GM12878 (cell line): ENCODE results near the gene NTRK1. TPM values are rescaled to one million over a fixed set of nuclear protein-coding genes. Genes with fewer than 3 reads are reported as not detected.

ENCODE experiments used
- ATAC-seq: fragments of 200-7000 bp; cut with Tn5 transposase; 3 replicates; pipeline ENCODE4 v1.9.1; 2020; ENCODE audit warnings: mild to moderate bottlenecking, moderate library complexity
- BruUV-seq: library from RNA; stranded (reverse); fragments of 400-500 nt; replicated peaks from 2 replicates; lab custom pipeline; 2021; lab: Mats Ljungman, UMichigan
- CTCF ChIA-PET: fragments of 300-600 bp; sonication (Branson Sonifier 250); formaldehyde crosslinking; extraction: SDS; loops from one replicate; lab custom pipeline; 2021; ENCODE audit warnings: inconsistent platforms; lab: Yijun Ruan, JAX
- POLR2A ChIA-PET: fragments of 350-600 bp; formaldehyde crosslinking; extraction: SDS; loops from one replicate; lab custom pipeline; 2021; ENCODE audit warnings: inconsistent platforms; lab: Charles Lee
- RAD21 ChIA-PET: fragments of 300-600 bp; sonication (Branson Sonifier 250); formaldehyde crosslinking; loops from one replicate; lab custom pipeline; 2023; ENCODE audit warnings: antibody characterized with exemption; ENCODE audit not compliant: unreplicated experiment; lab: Charles Lee
- SMC1A ChIA-PET: fragments of 300-600 bp; sonication (Branson Sonifier 250); formaldehyde crosslinking; loops from one replicate; lab custom pipeline; 2023; ENCODE audit not compliant: unreplicated experiment, uncharacterized antibody; lab: Charles Lee
- DNase-seq: peaks from one replicate; pipeline ENCODE4 v3.0.0-alpha.2; 2011; ENCODE audit warnings: low read depth, low spot score
- FAIRE-seq: peaks from 3 replicates; lab custom pipeline; 2011; peaks lifted over from hg19 to GRCh38; lab: Jason Lieb, UNC
- H2AFZ ChIP-seq: 2 replicates; pipeline ENCODE4 v1.6.0; 2011; ENCODE audit warnings: low read depth, low read length, control low read depth; ENCODE audit not compliant: control insufficient read depth
- H3K27ac ChIP-seq: 2 replicates; pipeline ENCODE4 v1.5.1; 2011; ENCODE audit warnings: control low read depth; ENCODE audit not compliant: control insufficient read depth, insufficient read depth
- H3K27me3 ChIP-seq, 2 experiments: replicated peaks in 1 of 2; 2 replicates each; pipeline versions ENCODE4 v1.6.0 to v1.6.1; 2011; ENCODE audit warnings: low read length in 1 of 2; ENCODE audit not compliant: control insufficient read depth in 2 of 2, insufficient read depth in 2 of 2
- H3K36me3 ChIP-seq, 2 experiments: 2 replicates each; pipeline ENCODE4 v1.5.1; 2011; ENCODE audit warnings: low read length in 1 of 2; ENCODE audit not compliant: control insufficient read depth in 2 of 2, insufficient read depth in 2 of 2
- H3K4me1 ChIP-seq: 2 replicates; pipeline ENCODE4 v1.6.1; 2011; ENCODE audit warnings: mild to moderate bottlenecking, low read length, moderate library complexity, mixed read lengths; ENCODE audit not compliant: control insufficient read depth, insufficient read depth
- H3K4me2 ChIP-seq: 2 replicates; pipeline ENCODE4 v1.6.0; 2011; ENCODE audit warnings: control low read depth; ENCODE audit not compliant: control insufficient read depth, insufficient read depth
- H3K4me3 ChIP-seq: fragments of 200-600 bp; sonication (generic); 2 replicates; pipeline ENCODE4 v1.5.1; 2016
- H3K79me2 ChIP-seq: 2 replicates; pipeline ENCODE4 v1.6.0; 2011; ENCODE audit warnings: low read length; ENCODE audit not compliant: control insufficient read depth, insufficient read depth
- H3K9ac ChIP-seq: 2 replicates; pipeline ENCODE4 v1.8.0; 2011; ENCODE audit warnings: low read length, control low read depth, mixed read lengths; ENCODE audit not compliant: control insufficient read depth, insufficient read depth
- H3K9me3 ChIP-seq: replicated peaks from 3 replicates; pipeline ENCODE4 v1.5.1; 2011; ENCODE audit warnings: mild to moderate bottlenecking, low read length; ENCODE audit not compliant: control insufficient read depth, insufficient read depth
- H4K20me1 ChIP-seq: 2 replicates; pipeline ENCODE4 v1.6.0; 2011; ENCODE audit not compliant: control insufficient read depth, insufficient read depth
- BACH1 ChIP-seq: fragments of 450-650 bp; IDR thresholded peaks from 2 replicates; pipeline ENCODE4 v1.6.1; 2017; ENCODE audit warnings: mild to moderate bottlenecking, borderline replicate concordance
- CREB1 ChIP-seq: IDR thresholded peaks from 2 replicates; pipeline ENCODE4 v1.6.1; 2012; ENCODE audit warnings: low read depth, mild to moderate bottlenecking, inconsistent platforms
- GATAD2B ChIP-seq: fragments of 450-650 bp; conservative IDR thresholded peaks from 2 replicates; pipeline ENCODE4 v1.6.1; 2017; ENCODE audit warnings: low read depth, mild to moderate bottlenecking, moderate library complexity
- JUND ChIP-seq: IDR thresholded peaks from 2 replicates; pipeline ENCODE4 v1.6.1; 2012; ENCODE audit warnings: low read depth, mild to moderate bottlenecking, low read length, improper control_type of control experiment, moderate library complexity
- KLF5 ChIP-seq: fragments of 450-650 bp; IDR thresholded peaks from 2 replicates; pipeline ENCODE4 v1.6.1; 2014; ENCODE audit warnings: mild to moderate bottlenecking; ENCODE audit not compliant: partially characterized antibody
- LARP7 ChIP-seq: fragments of 450-650 bp; IDR thresholded peaks from 2 replicates; pipeline ENCODE4 v1.6.1; 2017; ENCODE audit warnings: mild to moderate bottlenecking
- NBN ChIP-seq: fragments of 450-650 bp; IDR thresholded peaks from 2 replicates; pipeline ENCODE4 v1.6.1; 2016
- NRF1 ChIP-seq: conservative IDR thresholded peaks from 2 replicates; pipeline ENCODE4 v1.6.1; 2011; ENCODE audit warnings: mild to moderate bottlenecking, low read depth, low read length, improper control_type of control experiment
- SPI1 ChIP-seq: IDR thresholded peaks from 2 replicates; pipeline ENCODE4 v1.6.1; 2011; ENCODE audit warnings: low read depth, mild to moderate bottlenecking, low read length, moderate library complexity, borderline replicate concordance; ENCODE audit not compliant: insufficient read depth
- SREBF1 ChIP-seq: IDR thresholded peaks from 2 replicates; pipeline ENCODE4 v1.6.1; 2012; ENCODE audit warnings: mild to moderate bottlenecking, low read length
- ZBTB33 ChIP-seq: fragments of 450-650 bp; IDR thresholded peaks from 2 replicates; pipeline ENCODE4 v1.6.1; 2017; ENCODE audit warnings: mild to moderate bottlenecking
- ZNF592 ChIP-seq: fragments of 450-650 bp; IDR thresholded peaks from 2 replicates; pipeline ENCODE4 v1.6.1; 2017; ENCODE audit warnings: mild to moderate bottlenecking, moderate library complexity
- WGBS: methylation state at CpG from one replicate; pipeline ENCODE4 v1.1.6; 2016; ENCODE audit warnings: low lambda C conversion rate; ENCODE audit not compliant: insufficient replicate concordance, insufficient coverage; ENCODE audit errors: missing lambda C conversion rate; 5-methylcytosine and 5-hydroxymethylcytosine counted together
- in situ Hi-C: fragments of 300-500 bp; cut with MboI; formaldehyde crosslinking; loops from 9 replicates; pipeline ENCODE4 v1.14.3; 2018; ENCODE audit warnings: mixed read lengths
- intact Hi-C: fragments of 100-400 bp; cut with micrococcal nuclease; formaldehyde crosslinking; loops from one replicate; pipeline ENCODE4 v1.14.2; 2022; ENCODE audit not compliant: unreplicated experiment
- polyA plus RNA-seq, 11 experiments: library from polyadenylated mRNA; depleted of rRNA in 4 of 11; unstranded in 6 of 11; stranded (reverse) in 5 of 11; fragments of >200 nt; fragmentation: Nextera tagmentation in 4 of 11; fragmentation: Illumina TruSeq in 1 of 11; extraction: Ambion mirVana in 4 of 11; extraction: Trizol in 1 of 11; gene quantifications; 1 replicate in 1 of 11; 2 replicates in 10 of 11; pipeline versions ENCODE4 v1.2.1 to v1.2.3, GENCODE V29; 2011 to 2016; ENCODE audit warnings: inconsistent platforms in 2 of 11, missing spikeins in 2 of 11, low read depth in 1 of 11
- total RNA-seq, 4 experiments: library from RNA; depleted of rRNA in 3 of 4; stranded (reverse); fragments of >200 nt in 3 of 4; fragmentation: Illumina TruSeq in 1 of 4; extraction: Trizol in 1 of 4; gene quantifications; 2 replicates each; pipeline versions ENCODE4 v1.2.1 to v1.2.3, GENCODE V29; 2013 to 2021

NTRK1 gene
- total and polyA plus RNA-seq, 10 of the 15 experiments (the other 5 are each of a cell fraction or from before 2014, with no cell fraction given) = 0.10 to 0.56 (median 0.40) TPM; not detected in 7

- TF ChIP-seq ZNF592 (no peak), SPI1 (no peak), LARP7 (no peak), JUND (no peak), SREBF1 (no peak), GATAD2B (no peak), CREB1 (no peak), BACH1 (no peak), NBN (no peak), NRF1 (no peak)
These were observed 40.4 kb downstream of the NTRK1 start (continued) for GRCh38 chr1:156900896-156901589.

- H4K20me1 ChIP-seq = no peaks in the 10 kb centered on the region
- no peak overlapping the region for H2AFZ ChIP-seq
- H3K79me2 ChIP-seq = no peaks in the 10 kb centered on the region
- intact Hi-C loops (no loop called here), in situ Hi-C loops (no loop called here)
- no peak overlapping the region for H3K4me2 ChIP-seq
- H3K36me3 ChIP-seq = no peaks in the 10 kb centered on the region
- ChIA-PET RAD21 (interaction anchor here (1.2 kb wide), 1 partner anchor 176 kb away, joined by 3 read pairs; no protein-coding TSS in a partner anchor), SMC1A (interaction anchor here (0.5 to 1.1 kb wide), 2 partner anchors 143 to 173 kb away, joined by 3 read pairs; no protein-coding TSS in a partner anchor), CTCF (interaction anchor here (0.7 to 1.6 kb wide), 2 partner anchors 42 to 63 kb away, joined by 3 to 4 read pairs; no protein-coding TSS in a partner anchor), POLR2A (no interaction called here)
- BruUV-seq = no TSS peak
- H3K4me3 ChIP-seq = no peak overlapping the region
- H3K9ac ChIP-seq = no peak overlapping the region
- 0% methylated on average over 4 of the region's 4 CpGs for WGBS
- H3K27ac ChIP-seq = no peak overlapping the region
- DNase-seq = no peak
- H3K4me1 ChIP-seq = no peaks in the 10 kb centered on the region
- TF ChIP-seq KLF5 = no peak
- no peak for TF ChIP-seq ZBTB33
- no peak for ATAC-seq
- H3K9me3 ChIP-seq = no peaks in the 10 kb centered on the region
- peaks cover 0 to 6% of the 10 kb centered on the region in 2 experiments; a peak in 3 of 4 replicates for H3K27me3 ChIP-seq
- no peak for FAIRE-seq
These were observed 40.9 kb downstream of the NTRK1 start for GRCh38 chr1:156901590-156901900.
